A549 (cell line): Measurements from ENCODE around the gene TTI1. TPM values are rescaled to one million over a fixed set of nuclear protein-coding genes. Genes with fewer than 3 reads are reported as not detected.

ENCODE experiments used
- ATAC-seq, 2 experiments: fragments of 200-7000 bp in 1 of 2; fragments of >200 bp in 1 of 2; cut with Nextera tagmentation in 1 of 2; cut with Tn5 transposase in 1 of 2; 3 replicates each; pipeline versions ENCODE4 v1.8.0 to v1.9.1; 2018 to 2020; ENCODE audit warnings: mild to moderate bottlenecking in 1 of 2, moderate library complexity in 1 of 2
- CTCF ChIA-PET: fragments of 300-600 bp; sonication (Branson Sonifier 250); formaldehyde crosslinking; extraction: SDS; loops from one replicate; lab custom pipeline; 2021; ENCODE audit warnings: antibody characterized with exemption, inconsistent platforms; lab: Yijun Ruan, JAX
- POLR2A ChIA-PET: fragments of 350-600 bp; formaldehyde crosslinking; extraction: SDS; loops from one replicate; lab custom pipeline; 2021; ENCODE audit warnings: antibody characterized with exemption, inconsistent platforms; lab: Yijun Ruan, JAX
- DNase-seq, 2 experiments: peaks; one replicate each; pipeline versions ENCODE4 v3.0.0 to v3.0.0-alpha.2; 2011 to 2016; ENCODE audit warnings: low read depth in 1 of 2, low spot score in 1 of 2
- FAIRE-seq: peaks from 2 replicates; lab custom pipeline; 2011; peaks lifted over from hg19 to GRCh38; lab: Jason Lieb, UNC
- H3K27ac ChIP-seq, 2 experiments: fragments of >200 bp; sonication (Bioruptor Twin); formaldehyde crosslinking; 3 replicates each; pipeline ENCODE4 v1.5.1; 2016 to 2017
- H3K4me1 ChIP-seq: fragments of >200 bp; sonication (Bioruptor Twin); formaldehyde crosslinking; 3 replicates; pipeline ENCODE4 v1.6.1; 2016
- H3K4me2 ChIP-seq: fragments of >200 bp; sonication (Bioruptor Twin); formaldehyde crosslinking; 3 replicates; pipeline ENCODE4 v1.6.1; 2016
- H3K4me3 ChIP-seq: fragments of >200 bp; sonication (Bioruptor Twin); formaldehyde crosslinking; 3 replicates; pipeline ENCODE4 v1.5.1; 2016
- H3K9me3 ChIP-seq: fragments of >200 bp; sonication (Bioruptor Twin); formaldehyde crosslinking; 3 replicates; pipeline ENCODE4 v1.6.1; 2016
- ATOH8 ChIP-seq: fragments of 250-450 bp; sonication (Bioruptor Pico); IDR thresholded peaks from 2 replicates; pipeline ENCODE4 v1.5.0; 2020; ENCODE audit warnings: low read depth, mild to moderate bottlenecking, moderate library complexity
- BHLHE40 ChIP-seq: IDR thresholded peaks from 2 replicates; pipeline ENCODE4 v1.6.1; 2012; ENCODE audit warnings: low read depth, low read length, inconsistent platforms
- CBX2 ChIP-seq: fragments of 200-600 bp; sonication (generic); IDR thresholded peaks from 2 replicates; pipeline ENCODE4 v1.6.1; 2016; ENCODE audit warnings: low read depth, mild to moderate bottlenecking, borderline replicate concordance
- CBX8 ChIP-seq: fragments of 200-600 bp; sonication (generic); IDR thresholded peaks from 2 replicates; pipeline ENCODE4 v1.6.1; 2016
- CEBPB ChIP-seq, 2 experiments: fragments of >200 bp in 1 of 2; sonication (Bioruptor Twin) in 1 of 2; formaldehyde crosslinking in 1 of 2; IDR thresholded peaks; 2 replicates each; pipeline ENCODE4 v1.6.1; 2012 to 2016
- EHF ChIP-seq: fragments of 250-450 bp; sonication (Bioruptor Pico); IDR thresholded peaks from 2 replicates; pipeline ENCODE4 v1.5.0; 2020; ENCODE audit warnings: mild to moderate bottlenecking
- EHMT2 ChIP-seq: fragments of 200-600 bp; sonication (generic); IDR thresholded peaks from 2 replicates; pipeline ENCODE4 v1.6.1; 2016; ENCODE audit warnings: antibody characterized with exemption, low read depth, mild to moderate bottlenecking, moderate library complexity
- EP300 ChIP-seq, 2 experiments: fragments of >200 bp; sonication (Bioruptor Twin); formaldehyde crosslinking; IDR thresholded peaks; 2 replicates in 1 of 2; 3 replicates in 1 of 2; pipeline ENCODE4 v1.6.1; 2016 to 2017
- ESRRA ChIP-seq: fragments of 150-350 bp; IDR thresholded peaks from 2 replicates; pipeline ENCODE4 v1.6.1; 2014; ENCODE audit warnings: mild to moderate bottlenecking, low read length, borderline replicate concordance
- FOSB ChIP-seq: fragments of 250-450 bp; sonication (Bioruptor Pico); IDR thresholded peaks from 2 replicates; pipeline ENCODE4 v1.5.0; 2020; ENCODE audit warnings: mild to moderate bottlenecking, moderate library complexity
- FOXS1 ChIP-seq: fragments of 250-450 bp; sonication (Bioruptor Pico); IDR thresholded peaks from 2 replicates; pipeline ENCODE4 v1.5.0; 2020; ENCODE audit warnings: mild to moderate bottlenecking, moderate library complexity
- GATA3 ChIP-seq: IDR thresholded peaks from 2 replicates; pipeline ENCODE4 v1.6.1; 2012; ENCODE audit warnings: borderline replicate concordance
- HOXA7 ChIP-seq: fragments of 250-450 bp; sonication (Bioruptor Pico); IDR thresholded peaks from 2 replicates; pipeline ENCODE4 v1.5.0; 2020; ENCODE audit warnings: mild to moderate bottlenecking, moderate library complexity
- HOXB13 ChIP-seq: fragments of 250-450 bp; sonication (Bioruptor Pico); IDR thresholded peaks from 2 replicates; pipeline ENCODE4 v1.5.0; 2020; ENCODE audit warnings: low read depth, mild to moderate bottlenecking, moderate library complexity
- JUNB ChIP-seq: fragments of >200 bp; sonication (Bioruptor Twin); formaldehyde crosslinking; IDR thresholded peaks from 2 replicates; pipeline ENCODE4 v1.6.1; 2016
- KDM5A ChIP-seq: fragments of 200-600 bp; sonication (generic); IDR thresholded peaks from 2 replicates; pipeline ENCODE4 v1.6.1; 2016; ENCODE audit warnings: antibody characterized with exemption, mild to moderate bottlenecking
- MAFK ChIP-seq: fragments of 450-650 bp; IDR thresholded peaks from 2 replicates; pipeline ENCODE4 v1.6.1; 2014; ENCODE audit not compliant: partially characterized antibody
- MAZ ChIP-seq: fragments of 150-350 bp; IDR thresholded peaks from 2 replicates; pipeline ENCODE4 v1.6.1; 2014; ENCODE audit warnings: antibody characterized with exemption, low read depth, low read length, borderline replicate concordance
- NR3C1 ChIP-seq: fragments of >200 bp; sonication (Bioruptor Twin); formaldehyde crosslinking; IDR thresholded peaks from 3 replicates; pipeline ENCODE4 v1.6.1; 2017
- PBX3 ChIP-seq: IDR thresholded peaks from 2 replicates; pipeline ENCODE4 v1.6.1; 2012
- TFCP2L1 ChIP-seq: fragments of 250-450 bp; sonication (Bioruptor Pico); IDR thresholded peaks from 2 replicates; pipeline ENCODE4 v1.5.0; 2021; ENCODE audit warnings: mild to moderate bottlenecking
- TP53 ChIP-seq: fragments of 250-450 bp; sonication (Bioruptor Pico); IDR thresholded peaks from 2 replicates; pipeline ENCODE4 v1.5.0; 2021; ENCODE audit warnings: mild to moderate bottlenecking, moderate library complexity
- USF2 ChIP-seq: fragments of 450-650 bp; IDR thresholded peaks from 2 replicates; pipeline ENCODE4 v1.6.1; 2014; ENCODE audit warnings: antibody characterized with exemption
- ZC3H11A ChIP-seq: fragments of 450-650 bp; IDR thresholded peaks from 2 replicates; pipeline ENCODE4 v1.6.1; 2014; ENCODE audit warnings: antibody characterized with exemption, mild to moderate bottlenecking
- ZSCAN20 ChIP-seq: fragments of 250-450 bp; sonication (Bioruptor Pico); IDR thresholded peaks from 2 replicates; pipeline ENCODE4 v1.8.0; 2022; ENCODE audit warnings: mild to moderate bottlenecking, moderate library complexity
- WGBS: methylation state at CpG from one replicate; pipeline ENCODE4 v1.1.6; 2017; ENCODE audit errors: missing lambda C conversion rate; 5-methylcytosine and 5-hydroxymethylcytosine counted together
- polyA plus RNA-seq, 4 experiments: library from polyadenylated mRNA; depleted of rRNA in 3 of 4; stranded (reverse); fragments of >200 nt; fragmentation: RNase III in 1 of 4; extraction: RNeasy Plus Mini Kit Qiagen cat#74134 plus additional on column Dnase treatment in 1 of 4; gene quantifications; 2 replicates in 3 of 4; 3 replicates in 1 of 4; pipeline ENCODE4 v1.2.3, GENCODE V29; 2011 to 2017

TTI1 gene
- polyA plus RNA-seq, 2 of the 4 experiments (the other 2 are of a cell fraction), result 20.6 to 27.9 TPM

GRCh38 chr20:37954626-37955025 lies 78.6 kb downstream of the TTI1 start:
- 68% methylated on average over 14 of the region's 14 CpGs for WGBS
- FAIRE-seq, result no peak
- POLR2A ChIA-PET, result no interaction called here

GRCh38 chr20:37954190-37954589 lies 79.1 kb downstream of the TTI1 start:
- ChIA-PET CTCF (interaction anchor here (0.7 kb wide), 1 partner anchor 94 kb away, joined by 4 read pairs; no protein-coding TSS in a partner anchor), POLR2A (no interaction called here)
- ATAC-seq (no peak), DNase-seq (no peak)
- 50% methylated on average over 5 of the region's 5 CpGs for WGBS
- H3K9me3 ChIP-seq, result peaks cover 18% of the 10 kb centered on the region
- TF ChIP-seq FOSB, result no peak
- TF ChIP-seq EHF (CRISPR knock-in tag), result no peak
- TF ChIP-seq MAFK, result no peak
- no peak for TF ChIP-seq ESRRA
- no peak for TF ChIP-seq BHLHE40
- no peak for TF ChIP-seq FOXS1 (CRISPR knock-in tag)
- no peak for TF ChIP-seq HOXA7 (CRISPR knock-in tag)
- no peak for TF ChIP-seq ATOH8
- no peak for TF ChIP-seq PBX3
- TF ChIP-seq ZC3H11A, result no peak
- no peak for TF ChIP-seq JUNB
- no peak for TF ChIP-seq EP300 (IDR thresholded peaks at IDR 0.05)
- TF ChIP-seq, all 56 proteins: peak for 0
- H3K4me3 ChIP-seq, result no peak overlapping the region
- peaks cover 11% of the 10 kb centered on the region; the same call in 1 of the 3 replicates for H3K4me1 ChIP-seq
- no peak overlapping the region for H3K27ac ChIP-seq
- no peak overlapping the region for H3K4me2 ChIP-seq
- FAIRE-seq, result no peak

More at GRCh38 chr20:37954626-37955025, 78.6 kb downstream of the TTI1 start:
- ATAC-seq, result no peak
- H3K4me1 ChIP-seq, result peaks cover 11% of the 10 kb centered on the region; the same call in 1 of the 3 replicates
- no peak for DNase-seq
- CTCF ChIA-PET, result interaction anchor here (0.7 kb wide), 1 partner anchor 93 kb away, joined by 4 read pairs; no protein-coding TSS in a partner anchor
- H3K4me3 ChIP-seq, result no peak overlapping the region
- H3K9me3 ChIP-seq, result peaks cover 22% of the 10 kb centered on the region
- H3K27ac ChIP-seq, result no peak overlapping the region
- TF ChIP-seq HOXB13 (CRISPR knock-in tag) (no peak), CEBPB (IDR thresholded peaks at IDR 0.05) (no peak), TFCP2L1 (no peak), NR3C1 (no peak)
- no peak overlapping the region for H3K4me2 ChIP-seq

- FAIRE-seq, result no peak
- ChIA-PET POLR2A (interaction anchor here (0.6 kb wide), 1 partner anchor 100 kb away, joined by 3 read pairs; no protein-coding TSS in a partner anchor), CTCF (interaction anchor here (1.1 to 1.9 kb wide), 2 partner anchors 17 to 19 kb away, joined by 3 to 5 read pairs; no protein-coding TSS in a partner anchor)
- 71% methylated on average over 11 of the region's 11 CpGs for WGBS
- H3K27ac ChIP-seq, result no peak overlapping the region
- no peak overlapping the region for H3K4me2 ChIP-seq
- TF ChIP-seq KDM5A (no peak), PBX3 (no peak), ZSCAN20 (CRISPR knock-in tag) (no peak), CEBPB (IDR thresholded peaks at IDR 0.05) (no peak), HOXA7 (CRISPR knock-in tag) (no peak), MAFK (no peak), FOSB (no peak), MAZ (no peak), HOXB13 (CRISPR knock-in tag) (no peak), CBX2 (no peak), GATA3 (no peak), FOXS1 (CRISPR knock-in tag) (no peak), EHMT2 (no peak), TP53 (CRISPR knock-in tag) (no peak), CBX8 (no peak), USF2 (no peak), BHLHE40 (no peak), ATOH8 (no peak)
- H3K9me3 ChIP-seq, result peaks cover 24% of the 10 kb centered on the region; the same call in 2 of the 3 replicates
- H3K4me3 ChIP-seq, result no peak overlapping the region
- DNase-seq, result no peak
- no peak for ATAC-seq
- peaks cover 6% of the 10 kb centered on the region; the same call in 1 of the 3 replicates for H3K4me1 ChIP-seq
These were observed 84.3 kb downstream of the TTI1 start for GRCh38 chr20:37948956-37949355.
